GM19099 (cell line): ENCODE results near the gene ZNF469.

Experiments used
- POLR2A ChIP-seq: IDR thresholded peaks from 3 replicates; pipeline ENCODE4 v1.6.1; 2011; ENCODE audit warnings: low read depth; ENCODE audit not compliant: insufficient read length; ENCODE audit errors: extremely low read depth

Gene ZNF469

DNA sequence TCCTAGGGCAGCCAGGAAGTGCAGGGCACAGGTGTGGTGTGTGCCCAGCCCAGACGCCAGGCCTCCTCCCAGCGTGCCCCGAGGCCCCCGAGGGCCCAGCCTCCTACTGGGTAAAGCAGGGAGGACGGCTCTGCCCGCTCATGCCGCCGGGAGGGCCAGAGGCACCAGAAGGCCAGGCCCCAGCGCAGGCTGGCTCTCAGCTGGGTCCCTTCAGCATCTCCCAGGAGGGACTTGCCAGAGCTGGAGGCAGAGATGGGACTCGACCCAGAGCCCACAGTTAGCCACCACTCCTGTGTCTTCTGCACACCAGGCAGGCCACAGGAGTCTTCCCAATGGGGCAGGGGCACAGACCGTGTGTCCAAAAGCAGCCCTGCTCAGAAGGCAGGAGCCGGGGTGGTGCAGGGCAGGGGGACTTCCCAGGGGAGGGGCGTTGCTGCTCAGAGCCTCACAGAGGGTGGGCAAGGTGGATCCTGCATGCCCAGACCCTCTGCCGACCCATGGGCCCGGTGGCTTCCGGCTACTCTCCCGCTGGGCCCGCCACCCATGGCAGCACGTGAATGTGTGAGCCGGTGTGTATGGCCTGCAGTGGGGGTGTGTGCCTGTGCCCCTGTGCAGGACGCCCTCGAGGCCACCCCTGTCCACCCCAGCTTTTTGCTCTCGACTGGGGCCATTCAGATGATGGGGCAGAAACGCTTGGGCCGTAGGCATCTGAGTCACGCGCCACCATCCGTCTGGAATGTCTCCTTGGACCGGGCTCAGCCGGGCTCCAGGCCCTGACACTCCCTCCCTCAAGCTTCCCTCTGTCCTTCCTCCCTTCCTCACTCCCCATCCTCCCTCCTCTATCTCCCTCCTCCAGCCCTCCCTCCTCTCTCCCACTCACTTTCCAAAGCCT lies 5.7 kb upstream of the ZNF469 start:
- no peak for TF ChIP-seq POLR2A

DNA sequence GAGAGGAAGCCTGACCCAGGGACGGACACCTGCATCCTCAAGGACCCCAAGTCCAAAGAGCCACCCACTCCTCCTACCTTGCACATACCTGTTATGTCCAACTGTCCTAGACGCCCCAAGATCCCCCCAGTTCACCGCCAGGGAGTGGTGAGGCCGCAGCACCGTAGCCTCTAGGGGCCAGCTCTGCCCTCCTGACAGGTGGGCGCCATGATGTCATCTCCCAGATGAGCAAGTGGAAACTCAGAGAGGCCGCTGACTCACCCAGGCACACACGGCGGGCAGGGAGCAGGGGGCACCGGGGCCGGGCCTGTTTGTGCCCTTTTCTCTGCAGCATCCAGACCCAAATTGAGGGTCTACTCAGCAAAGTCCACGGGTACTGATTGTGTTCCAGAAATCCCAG lies 4.8 kb upstream of the ZNF469 start:
- TF ChIP-seq POLR2A, result no peak

DNA sequence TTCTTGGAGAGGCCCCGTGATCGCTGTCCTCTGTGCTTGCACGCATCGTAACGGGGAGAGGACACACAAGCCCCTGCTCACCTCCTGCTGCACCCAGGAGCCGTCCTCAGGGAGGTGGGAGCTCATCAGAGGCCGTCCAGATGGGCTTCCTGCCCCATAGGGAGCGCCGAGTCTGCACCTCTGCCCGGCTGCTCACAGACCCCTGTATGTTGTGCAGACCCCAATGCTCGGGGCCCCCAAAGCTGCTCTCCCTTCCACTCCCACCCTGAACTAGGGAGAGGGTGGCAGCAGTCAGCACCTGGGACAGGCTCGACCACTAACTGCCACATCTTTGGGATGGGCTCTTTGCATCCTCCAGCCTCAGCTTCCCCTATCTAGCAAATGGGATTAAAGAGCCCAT lies 4.4 kb upstream of the ZNF469 start:
- TF ChIP-seq POLR2A, result no peak

DNA sequence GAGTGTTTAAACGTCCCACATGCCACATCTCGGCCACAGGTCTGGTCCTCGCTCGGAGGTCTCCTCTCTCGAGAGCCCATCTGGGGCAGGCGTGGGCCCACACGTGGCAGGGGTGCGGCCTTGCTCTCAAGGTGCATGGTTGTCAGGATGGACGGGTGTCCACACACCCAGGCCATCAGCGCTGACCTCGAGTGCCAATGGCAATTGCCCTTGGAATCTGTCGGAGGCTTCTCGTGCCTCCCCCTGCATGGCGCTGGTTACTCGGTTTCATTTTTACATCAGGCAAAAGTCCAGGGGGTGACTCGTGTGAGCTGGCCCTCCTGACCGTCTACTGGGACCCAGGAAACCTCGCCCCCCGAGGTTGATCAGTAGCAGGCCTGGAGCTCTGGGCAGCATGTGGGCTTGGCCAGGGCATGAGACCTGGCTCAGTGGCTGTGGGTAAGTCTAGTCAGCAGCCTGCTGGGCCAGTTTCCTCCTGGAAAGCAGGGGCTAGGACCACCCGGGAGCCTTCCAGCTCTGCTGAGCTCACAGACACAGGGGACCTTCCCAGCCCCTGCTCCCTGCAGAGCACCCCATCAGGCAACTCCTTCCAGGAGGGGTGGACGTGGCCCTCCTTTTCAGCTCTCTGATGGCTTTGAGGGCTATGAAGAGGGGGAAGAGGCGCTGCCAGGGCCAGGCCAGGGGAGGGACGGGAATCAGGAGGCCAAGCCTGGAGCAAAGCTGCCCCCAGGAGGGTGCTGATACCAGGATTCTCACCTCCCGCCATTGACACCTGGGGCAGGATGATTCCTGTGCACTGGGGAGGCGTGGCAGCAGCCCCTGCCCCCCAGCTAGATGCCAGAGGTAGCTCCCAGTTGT lies 3.7 kb upstream of the ZNF469 start:
- no peak for TF ChIP-seq POLR2A

DNA sequence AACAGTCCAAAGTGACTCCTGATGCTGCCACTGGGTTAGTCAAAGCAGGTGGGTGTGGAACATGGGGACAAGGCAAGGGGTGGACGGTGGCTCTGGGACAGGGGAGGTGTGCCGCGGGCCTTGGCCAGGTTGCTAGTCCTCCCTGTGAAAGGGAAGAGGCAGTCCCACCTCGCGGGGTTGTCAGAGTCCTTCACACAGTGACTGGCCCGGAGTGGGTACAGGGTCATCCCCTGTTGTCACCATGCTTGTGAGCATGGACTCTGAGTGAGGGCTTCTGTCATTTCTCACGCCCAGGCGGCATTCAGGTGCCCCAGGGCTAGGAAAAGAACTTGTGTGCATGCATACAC lies 3.1 kb upstream of the ZNF469 start:
- no peak for TF ChIP-seq POLR2A

DNA sequence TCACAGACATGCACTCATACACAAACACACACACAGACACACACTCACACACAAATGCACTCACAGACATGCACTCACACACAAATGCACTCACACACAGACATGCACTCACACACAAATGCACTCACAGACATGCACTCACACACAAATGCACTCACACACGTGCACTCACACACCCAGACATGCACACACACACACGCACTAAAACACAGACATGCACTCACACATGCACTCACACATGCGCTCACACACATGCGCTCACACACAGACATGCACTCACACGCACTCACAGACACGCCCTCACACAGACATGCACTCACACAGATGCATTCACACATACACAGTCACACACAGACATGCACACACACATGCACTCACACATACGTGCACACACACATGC lies 2.7 kb upstream of the ZNF469 start:
- TF ChIP-seq POLR2A, result no peak

DNA sequence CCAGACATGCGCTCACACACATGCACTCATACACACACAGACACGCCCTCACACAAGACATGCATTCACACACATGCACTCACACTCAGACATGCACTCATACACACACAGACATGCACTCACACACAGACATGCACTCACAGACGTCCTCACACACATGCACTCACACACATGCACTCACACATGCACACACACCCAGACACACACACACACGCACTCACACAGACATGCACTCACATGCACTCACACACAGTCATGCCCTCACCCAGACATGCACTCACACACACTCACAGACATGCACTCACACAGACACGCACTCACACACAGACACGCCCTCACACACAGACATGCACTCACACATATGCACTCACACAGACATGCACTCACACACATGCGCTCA lies 2.1 kb upstream of the ZNF469 start:
- no peak for TF ChIP-seq POLR2A

DNA sequence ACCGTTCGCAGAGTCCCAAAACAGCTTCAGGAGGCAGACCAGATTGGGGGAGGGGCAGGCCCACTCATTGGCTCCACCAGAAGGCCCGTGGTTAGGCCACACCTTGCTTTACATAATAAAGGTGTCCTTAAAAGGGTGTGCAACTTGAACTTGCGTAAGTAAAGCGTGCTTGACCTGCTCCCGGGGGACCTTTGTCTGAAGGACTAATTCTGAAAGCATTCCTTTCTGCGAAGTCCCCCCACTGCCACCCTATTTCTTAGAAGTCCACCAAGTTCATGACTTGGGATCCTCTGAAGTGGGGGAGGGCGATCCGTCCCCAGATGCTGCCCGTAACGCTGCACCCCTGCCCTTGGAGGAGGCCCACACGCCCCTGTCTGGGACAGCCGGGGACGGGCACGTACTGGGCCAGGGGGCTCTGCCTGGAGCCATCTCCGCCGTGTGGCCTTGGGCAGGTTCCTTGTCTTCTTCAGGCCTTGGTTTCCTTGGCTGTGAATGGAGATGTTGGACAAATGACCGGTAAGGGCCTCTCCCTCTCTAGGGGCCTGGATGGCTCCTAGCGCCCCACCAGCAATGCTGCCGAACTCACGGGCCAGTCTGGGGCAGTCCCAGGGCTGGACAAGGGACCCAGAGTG lies 823 bp upstream of the ZNF469 start:
- no peak for TF ChIP-seq POLR2A

DNA sequence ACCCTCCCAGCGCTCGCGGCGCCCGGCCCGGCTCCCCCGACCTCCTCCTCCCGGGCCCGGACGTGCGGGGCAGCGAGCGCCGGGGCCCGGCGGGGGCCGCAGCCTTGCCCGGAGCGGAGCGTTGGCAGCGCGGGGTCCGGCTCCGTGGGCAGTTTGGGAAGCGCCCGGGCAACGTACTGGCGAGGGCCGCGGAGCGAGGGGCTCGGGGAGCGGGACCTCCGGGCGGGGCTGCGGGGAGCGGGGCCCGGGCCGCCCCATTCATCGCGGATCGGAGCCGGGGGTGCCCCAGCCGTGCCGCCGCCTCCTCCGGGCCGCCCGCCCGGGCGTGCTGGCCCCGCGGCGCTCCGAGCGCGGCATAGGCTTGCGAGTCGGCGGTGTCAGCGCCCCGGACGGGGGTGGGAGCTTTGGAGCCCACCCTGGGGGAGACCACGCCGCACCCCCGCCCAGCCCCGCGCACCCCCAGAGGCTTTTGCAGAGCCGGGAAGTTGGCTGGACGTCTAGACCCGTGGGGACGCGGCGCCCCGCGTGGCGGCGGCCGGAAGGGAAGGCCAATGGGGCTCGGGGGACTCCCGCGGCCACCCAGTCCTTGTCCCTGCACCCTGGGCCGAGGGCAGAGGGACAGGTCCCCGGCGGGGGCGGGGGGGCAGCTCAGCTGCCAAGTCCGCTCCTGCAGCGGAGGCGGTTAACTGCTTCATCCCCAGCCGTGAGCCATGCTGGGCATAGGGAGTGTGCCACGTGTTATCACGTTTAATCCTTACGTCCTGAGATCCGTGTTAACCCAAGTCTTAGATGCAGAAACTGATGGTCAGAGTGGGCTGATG lies 852 bp downstream of the ZNF469 start:
- TF ChIP-seq POLR2A, result no peak

DNA sequence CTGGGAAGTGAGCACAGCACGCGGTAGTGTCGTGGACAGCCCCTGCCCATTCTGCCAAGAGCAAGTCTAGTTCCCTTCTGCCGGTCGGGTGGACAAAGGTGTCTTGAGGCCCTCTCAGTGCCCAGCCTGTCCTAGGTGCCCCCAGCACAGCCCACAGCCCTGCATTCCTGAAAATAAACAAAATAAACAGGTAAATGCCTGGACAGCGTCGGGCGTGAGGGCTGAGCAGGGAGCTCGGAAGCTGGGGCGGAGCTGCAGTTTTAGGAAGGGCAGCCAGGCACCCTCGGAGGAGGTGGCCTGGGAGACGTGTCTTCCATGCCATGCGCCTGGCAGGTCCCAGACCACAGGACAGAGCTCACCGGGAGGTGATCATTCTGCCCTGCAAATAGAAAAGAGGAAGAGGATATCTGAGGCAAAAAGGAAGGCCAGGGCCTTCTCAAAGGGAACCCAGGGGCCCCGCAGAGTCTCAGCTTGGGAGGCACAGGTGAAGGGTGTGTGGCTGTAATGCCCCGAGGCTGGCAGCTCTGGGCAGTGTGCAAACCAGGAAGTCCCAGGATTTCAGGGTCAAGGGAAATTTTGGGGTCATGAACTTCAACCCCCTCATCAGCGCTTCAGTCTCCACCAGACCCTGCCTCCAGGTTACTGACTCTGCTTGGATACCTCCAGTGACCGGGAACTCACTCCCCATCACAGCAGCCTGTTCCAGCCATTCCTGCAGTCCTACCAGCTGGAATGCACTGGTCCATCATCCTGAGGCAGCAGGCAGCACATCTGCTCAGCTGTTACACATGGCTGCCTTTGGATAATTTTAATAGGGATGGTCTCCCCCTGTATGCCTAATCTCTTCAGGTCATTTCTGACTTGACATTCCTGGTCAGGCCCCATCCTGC lies 1.7 kb downstream of the ZNF469 start:
- no peak for TF ChIP-seq POLR2A

DNA sequence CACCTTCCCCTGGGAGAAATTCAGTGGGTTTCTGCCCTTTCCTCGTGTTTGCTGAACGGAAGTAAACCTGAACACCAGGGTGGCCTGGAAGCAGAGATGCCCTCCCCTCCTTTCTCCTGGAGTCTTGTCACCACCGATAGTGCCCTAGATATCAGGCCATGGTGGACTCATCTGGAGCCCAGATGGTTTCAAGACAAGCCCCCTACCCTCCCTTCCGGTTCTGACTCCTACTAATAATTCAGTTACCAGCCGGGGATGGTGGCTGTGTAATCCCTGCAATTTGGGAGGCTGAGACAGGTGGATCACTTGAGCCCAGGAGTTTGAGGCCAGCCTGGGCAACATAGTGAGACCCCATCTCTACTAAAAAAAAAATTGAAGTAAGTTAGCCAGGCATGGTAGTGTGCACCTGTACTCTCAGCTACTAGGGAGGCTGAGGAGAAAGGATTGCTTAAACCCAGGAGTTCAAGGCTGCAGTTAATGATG lies 2.4 kb downstream of the ZNF469 start:
- TF ChIP-seq POLR2A, result no peak

DNA sequence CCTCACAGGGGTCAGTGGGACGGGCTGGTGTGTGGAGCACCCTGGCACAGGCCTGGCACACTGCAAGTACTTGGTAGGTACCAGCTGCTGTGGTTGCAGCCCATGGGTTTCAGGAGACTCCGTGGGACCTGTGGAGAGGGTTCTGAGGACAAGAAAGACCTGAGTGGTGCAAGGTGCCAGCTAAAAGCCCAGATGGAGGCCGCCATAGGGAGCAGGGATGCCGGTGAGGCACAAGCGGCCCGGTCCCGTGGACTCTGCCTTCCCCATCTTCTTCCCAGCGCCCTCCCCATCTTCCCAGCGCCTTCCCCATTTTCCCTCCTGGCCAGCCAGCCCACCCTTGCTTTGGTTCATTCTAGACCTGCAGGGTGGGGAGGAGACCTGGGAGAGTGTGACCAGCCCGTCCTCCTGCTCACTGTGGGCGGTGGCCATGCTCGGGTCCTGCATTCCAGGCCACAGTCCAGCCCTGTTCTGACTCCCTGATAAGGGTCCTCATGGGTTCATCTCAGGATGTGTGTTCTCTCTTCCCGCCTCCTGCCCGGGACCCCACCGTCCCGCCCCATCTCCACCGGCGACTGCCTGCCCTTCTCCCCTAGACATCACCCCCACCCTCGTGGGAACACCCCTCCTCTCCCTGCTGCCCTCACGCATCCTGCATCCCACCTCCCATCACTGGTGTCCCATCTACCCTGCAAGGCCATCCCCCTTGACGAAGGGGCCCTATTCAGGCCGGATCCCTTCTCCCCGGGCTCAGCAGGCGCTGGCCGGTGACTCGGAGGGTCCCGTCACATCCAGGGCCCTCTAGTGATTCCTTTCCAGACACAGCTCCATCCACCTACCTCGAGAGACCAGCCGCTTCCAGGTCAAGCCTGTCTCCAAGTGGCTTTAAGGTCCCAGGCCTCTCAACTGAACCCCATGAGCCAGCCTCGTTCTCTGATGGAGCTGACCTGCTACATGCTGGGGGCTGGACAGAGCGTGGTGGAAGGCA lies 3.4 kb downstream of the ZNF469 start:
- TF ChIP-seq POLR2A, result no peak
